Gastrocnemius medialis (tissue), 4 donors: Measurements from ENCODE around the gene ADORA2A. TPM values are rescaled to one million over a fixed set of nuclear protein-coding genes. Genes with fewer than 3 reads are reported as not detected.

Source experiments
- ATAC-seq, 2 donors: fragments of 150-250 bp; one replicate each; pipeline ENCODE4 v1.9.1; 2016
- DNase-seq, 2 donors: peaks; one replicate each; pipeline ENCODE4 v3.0.0-alpha.2; 2019
- H3K27ac ChIP-seq, 4 donors: fragments of 200-600 bp; sonication (generic); 1 replicate in 1 of 4; 2 replicates in 3 of 4; pipeline ENCODE4 v1.5.1; 2016 to 2018; ENCODE audit warnings: mild to moderate bottlenecking in 2 of 4, moderate library complexity in 1 of 4
- H3K27me3 ChIP-seq, 3 donors: fragments of 200-600 bp; sonication (generic) in 2 of 3; 1 replicate in 1 of 3; 2 replicates in 2 of 3; pipeline versions ENCODE4 v1.5.1 to v1.6.0; 2016 to 2019; ENCODE audit warnings: mild to moderate bottlenecking in 1 of 3, moderate library complexity in 1 of 3
- H3K36me3 ChIP-seq, 2 donors: fragments of 200-600 bp; sonication (generic) in 1 of 2; one replicate each; pipeline ENCODE4 v1.5.1; 2017 to 2018
- H3K4me1 ChIP-seq, 2 donors: fragments of 200-600 bp; sonication (generic) in 1 of 2; one replicate each; pipeline ENCODE4 v1.5.1; 2016 to 2017; ENCODE audit warnings: mild to moderate bottlenecking in 2 of 2
- H3K4me3 ChIP-seq, 4 donors: fragments of 200-600 bp; sonication (generic) in 3 of 4; 1 replicate in 1 of 4; 2 replicates in 3 of 4; pipeline ENCODE4 v1.5.1; 2016 to 2019; ENCODE audit warnings: mild to moderate bottlenecking in 2 of 4
- H3K9me3 ChIP-seq, 3 donors: fragments of 200-600 bp; sonication (generic) in 2 of 3; 1 replicate in 1 of 3; 2 replicates in 2 of 3; pipeline ENCODE4 v1.5.1; 2016 to 2019
- CTCF ChIP-seq, 5 experiments: fragments of 450-650 bp in 3 of 5; fragments of 200-600 bp in 2 of 5; sonication (generic) in 2 of 5; IDR thresholded peaks in 4 of 5; conservative IDR thresholded peaks in 1 of 5; 1 replicate in 4 of 5; 2 replicates in 1 of 5; pipeline ENCODE4 v1.5.1; 2016 to 2019; ENCODE audit warnings: antibody characterized with exemption in 5 of 5, mild to moderate bottlenecking in 3 of 5, moderate library complexity in 3 of 5
- POLR2A ChIP-seq, 2 donors: fragments of 450-650 bp; IDR thresholded peaks; one replicate each; pipeline ENCODE4 v1.6.1; 2017; ENCODE audit warnings: antibody characterized with exemption in 2 of 2, mild to moderate bottlenecking in 2 of 2, moderate library complexity in 2 of 2
- in situ Hi-C, 4 donors: fragments of 200-750 bp; cut with MboI; loops; one replicate each; pipeline versions ENCODE4 v1.15.0 to v1.8.0; 2017; ENCODE audit warnings: low sequenced_read_pairs in 4 of 4
- intact Hi-C: fragments of 100-400 bp; cut with DNase I; formaldehyde crosslinking; loops from one replicate; pipeline ENCODE4 v1.15.1; 2023; ENCODE audit warnings: low total_unique reads
- total RNA-seq, 4 donors: library from RNA; depleted of rRNA; stranded (reverse); fragments of >200 nt; gene quantifications; one replicate each; pipeline versions ENCODE4 v1.1.0 to v1.2.3, GENCODE V29; 2016

ADORA2A gene
- total RNA-seq, 4 donors from 2014 or later = 0.39 to 3.6 (median 1.2) TPM

DNA sequence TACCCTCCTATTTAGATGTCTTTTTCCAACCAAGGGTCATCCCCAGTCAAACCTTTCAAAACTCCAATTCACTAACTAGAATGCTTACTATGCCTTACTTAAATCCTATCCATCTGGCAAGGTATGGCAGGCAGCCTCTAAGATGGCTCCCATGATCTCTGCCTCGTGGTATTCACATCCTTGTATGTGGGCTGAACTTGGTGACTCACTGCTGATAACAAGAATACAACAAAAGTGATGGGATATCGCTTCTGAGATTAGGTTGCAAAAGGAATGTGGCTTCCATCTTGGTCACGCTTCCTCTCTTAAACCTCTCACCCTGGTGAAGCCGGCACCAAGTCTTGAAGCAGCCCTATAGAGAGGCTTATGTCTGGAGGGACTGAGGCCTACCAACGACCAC is 38.2 kb downstream of the ADORA2A start:
- TF ChIP-seq CTCF (IDR thresholded peaks at IDR 0.05 in 4 of 5, conservative IDR thresholded peaks at IDR 0.05 in 1 of 5) (no peak), POLR2A (IDR thresholded peaks at IDR 0.05) (no peak)
- Histone ChIP-seq H3K9me3 (no peaks in the 10 kb centered on the region), H3K4me3 (no peak overlapping the region), H3K36me3 (no peaks in the 10 kb centered on the region), H3K4me1 (peaks cover 5 to 28% of the 10 kb centered on the region in 2 donors), H3K27ac (peak overlapping the region in 3 of 4 donors; percentile 2 to 56 (median 13)), H3K27me3 (no peaks in the 10 kb centered on the region)
- DNase-seq (no peak), ATAC-seq (no peak)
- intact Hi-C loops = no loop called here
- in situ Hi-C loops = no loop called here

DNA sequence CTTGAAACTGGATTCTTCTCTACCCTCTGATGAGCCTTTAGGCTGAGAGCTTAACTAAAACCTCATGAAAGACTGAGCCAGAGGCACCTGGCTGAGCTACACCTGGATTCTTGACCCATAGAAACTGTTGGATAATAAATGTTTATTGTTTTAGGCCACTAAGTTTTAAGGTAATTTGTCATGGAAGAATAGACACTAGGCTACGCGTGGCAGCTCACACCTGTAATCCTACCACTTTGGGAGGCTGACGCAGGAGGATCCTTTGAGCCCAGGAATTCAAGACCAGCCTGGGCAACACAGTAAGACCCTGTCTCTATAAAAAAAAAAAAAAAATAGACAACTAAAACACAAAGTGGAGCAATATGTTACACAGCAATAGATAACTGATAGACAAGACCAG is 38.6 kb downstream of the ADORA2A start:
- H3K9me3 ChIP-seq = no peaks in the 10 kb centered on the region
- no peak overlapping the region for H3K4me3 ChIP-seq
- no peaks in the 10 kb centered on the region for H3K27me3 ChIP-seq
- H3K4me1 ChIP-seq = peaks cover 5 to 28% of the 10 kb centered on the region in 2 donors
- in situ Hi-C loops (no loop called here), intact Hi-C loops (no loop called here)
- TF ChIP-seq CTCF (IDR thresholded peaks at IDR 0.05 in 4 of 5, conservative IDR thresholded peaks at IDR 0.05 in 1 of 5) (no peak), POLR2A (IDR thresholded peaks at IDR 0.05) (no peak)
- H3K36me3 ChIP-seq = no peaks in the 10 kb centered on the region
- peak overlapping the region in 3 of 4 donors; percentile 2 to 56 (median 18) for H3K27ac ChIP-seq
- no peak for DNase-seq
- no peak for ATAC-seq

DNA sequence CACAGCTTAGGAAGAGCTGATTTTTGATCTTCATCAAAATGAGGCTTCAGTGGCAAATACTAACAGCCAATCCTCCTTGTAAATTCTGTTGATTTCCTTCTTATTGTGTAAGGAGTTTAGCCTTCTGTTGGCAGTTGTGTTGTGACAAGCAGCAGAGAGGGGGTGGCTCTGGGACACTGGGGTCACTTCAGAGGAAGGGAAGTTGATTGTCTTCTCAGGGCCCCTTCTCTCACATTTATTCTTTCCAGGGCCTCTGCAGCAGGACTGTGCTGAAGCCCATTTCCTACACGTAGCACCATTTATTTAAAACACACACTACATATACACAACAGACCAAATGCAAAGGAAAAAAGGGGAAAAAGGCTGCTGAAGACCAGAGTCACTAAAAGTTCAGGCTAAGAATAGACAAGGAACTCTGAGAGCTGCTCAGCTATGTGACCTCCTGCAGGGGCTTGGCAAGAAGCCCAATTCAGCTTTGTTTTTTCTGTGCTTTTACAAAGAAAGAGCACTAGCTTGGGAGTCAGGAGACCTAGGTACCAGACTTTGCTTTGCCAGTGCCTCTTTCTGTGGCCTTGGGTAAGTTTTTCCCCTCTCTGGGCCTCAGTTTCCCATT is 39.4 kb downstream of the ADORA2A start:
- intact Hi-C loops = no loop called here
- ATAC-seq = no peak
- no peak overlapping the region for H3K4me3 ChIP-seq
- no peaks in the 10 kb centered on the region for H3K36me3 ChIP-seq
- no peak for DNase-seq
- no peak for TF ChIP-seq POLR2A (IDR thresholded peaks at IDR 0.05)
- TF ChIP-seq CTCF (IDR thresholded peaks at IDR 0.05 in 4 of 5, conservative IDR thresholded peaks at IDR 0.05 in 1 of 5) = no peak
- peaks cover 5 to 28% of the 10 kb centered on the region in 2 donors for H3K4me1 ChIP-seq
- in situ Hi-C loops = no loop called here
- H3K9me3 ChIP-seq = no peaks in the 10 kb centered on the region
- H3K27me3 ChIP-seq = no peaks in the 10 kb centered on the region
- peak overlapping the region in 3 of 4 donors; percentile 2 to 56 (median 18) for H3K27ac ChIP-seq

- Histone ChIP-seq H3K4me1 (peaks cover 5 to 28% of the 10 kb centered on the region in 2 donors), H3K4me3 (no peak overlapping the region), H3K27me3 (no peaks in the 10 kb centered on the region), H3K36me3 (no peaks in the 10 kb centered on the region), H3K9me3 (no peaks in the 10 kb centered on the region), H3K27ac (peak overlapping the region in 3 of 4 donors; percentile 2 to 33 (median 18))
- in situ Hi-C loops = no loop called here
- TF ChIP-seq POLR2A (IDR thresholded peaks at IDR 0.05) = no peak
- no peak for TF ChIP-seq CTCF (IDR thresholded peaks at IDR 0.05 in 4 of 5, conservative IDR thresholded peaks at IDR 0.05 in 1 of 5)
- no peak for ATAC-seq
- no peak for DNase-seq
- intact Hi-C loops = no loop called here
Measured at GRCh38 chr22:24467340-24467739, 39.9 kb downstream of the ADORA2A start.

- ATAC-seq = peak; percentile 62 to 76
- intact Hi-C loops = no loop called here
- peaks cover 0 to 7% of the 10 kb centered on the region in 2 donors for H3K4me1 ChIP-seq
Measured at GRCh38 chr22:24471570-24471969, 44.2 kb downstream of the ADORA2A start.

More at GRCh38 chr22:24471570-24471969, 44.2 kb downstream of the ADORA2A start:
- Histone ChIP-seq H3K9me3 (no peaks in the 10 kb centered on the region), H3K27ac (peak overlapping the region; percentile 32 to 61 (median 49)), H3K4me3 (no peak overlapping the region), H3K27me3 (no peaks in the 10 kb centered on the region), H3K36me3 (no peaks in the 10 kb centered on the region)
- in situ Hi-C loops = no loop called here
- TF ChIP-seq CTCF (IDR thresholded peaks at IDR 0.05 in 4 of 5, conservative IDR thresholded peaks at IDR 0.05 in 1 of 5) = no peak
- TF ChIP-seq POLR2A (IDR thresholded peaks at IDR 0.05) = no peak
- DNase-seq = peak; percentile 31 to 58
